Measurements from ENCODE around the gene TMEM252. TPM values are rescaled to one million over a fixed set of nuclear protein-coding genes. Genes with fewer than 3 reads are reported as not detected.

Gene TMEM252
- total RNA-seq, 2 experiments from 2014 or later: not detected

GRCh38 chr9:68515326-68516017 is 25.2 kb downstream of the TMEM252 start:
- H3K79me2 ChIP-seq (ENCODE audit: insufficient read depth, low read depth, low read length): no peaks in the 10 kb centered on the region
- no peaks in the 10 kb centered on the region for H3K4me1 ChIP-seq (ENCODE audit: insufficient read depth, low read length, poor library complexity, severe bottlenecking)
- H3K4me3 ChIP-seq (ENCODE audit: low read depth, low read length, poor library complexity, severe bottlenecking): no peak overlapping the region
- TF ChIP-seq CTCF (conservative IDR thresholded peaks at IDR 0.05; ENCODE audit: low read length) (no peak), EZH2phosphoT487 (IDR thresholded peaks at IDR 0.05; ENCODE audit: borderline replicate concordance, low read depth, low read length) (no peak)
- H3K27ac ChIP-seq (ENCODE audit: low read depth, low read length, poor library complexity, severe bottlenecking): no peak overlapping the region
- 0 out of 2 replicates have a peak, but pooled peaks cover 9% of the 10 kb centered on the region for H3K9me3 ChIP-seq (ENCODE audit: low read length)
- H2AFZ ChIP-seq (ENCODE audit: low read length): no peak overlapping the region
- no peaks in the 10 kb centered on the region for H4K20me1 ChIP-seq (ENCODE audit: insufficient read depth, low read length)
- POLR2A ChIA-PET: interaction anchor here (1.5 kb wide), 1 partner anchor 9 kb away, joined by 3 read pairs; no protein-coding TSS in a partner anchor
- no peak for DNase-seq (ENCODE audit: low spot score)
- CTCF ChIA-PET (ENCODE audit: unreplicated experiment): no interaction called here
- H3K36me3 ChIP-seq (ENCODE audit: insufficient read depth, low read length): no peaks in the 10 kb centered on the region
- no peak overlapping the region for H3K4me2 ChIP-seq (ENCODE audit: low read length)
- intact Hi-C loops (cut with micrococcal nuclease; ENCODE audit: unreplicated experiment): no loop called here
- no peaks in the 10 kb centered on the region for H3K9me2 ChIP-seq (ENCODE audit: insufficient read depth, low read length)
- BruUV-seq (replicated peaks): no TSS peak

GRCh38 chr9:68513981-68514380 is 26.7 kb downstream of the TMEM252 start:
- CTCF ChIA-PET (ENCODE audit: unreplicated experiment): no interaction called here
- no peak overlapping the region for H2AFZ ChIP-seq (ENCODE audit: low read length)
- TF ChIP-seq CTCF (conservative IDR thresholded peaks at IDR 0.05; ENCODE audit: low read length) (no peak), EZH2phosphoT487 (IDR thresholded peaks at IDR 0.05; ENCODE audit: borderline replicate concordance, low read depth, low read length) (no peak)
- BruUV-seq (replicated peaks): no TSS peak
- H3K36me3 ChIP-seq (ENCODE audit: insufficient read depth, low read length): no peaks in the 10 kb centered on the region
- H3K4me1 ChIP-seq (ENCODE audit: insufficient read depth, low read length, poor library complexity, severe bottlenecking): no peaks in the 10 kb centered on the region
- intact Hi-C loops (cut with micrococcal nuclease; ENCODE audit: unreplicated experiment): no loop called here
- no peak overlapping the region for H3K27ac ChIP-seq (ENCODE audit: low read depth, low read length, poor library complexity, severe bottlenecking)
- POLR2A ChIA-PET: interaction anchor here (0.5 kb wide), 1 partner anchor 513 kb away, joined by 4 read pairs; no protein-coding TSS in a partner anchor
- H3K9me3 ChIP-seq (ENCODE audit: low read length): 0 out of 2 replicates have a peak, but pooled peaks cover 9% of the 10 kb centered on the region
- H4K20me1 ChIP-seq (ENCODE audit: insufficient read depth, low read length): no peaks in the 10 kb centered on the region
- no peak overlapping the region for H3K4me2 ChIP-seq (ENCODE audit: low read length)
- H3K9me2 ChIP-seq (ENCODE audit: insufficient read depth, low read length): no peaks in the 10 kb centered on the region
- no peak overlapping the region for H3K4me3 ChIP-seq (ENCODE audit: low read depth, low read length, poor library complexity, severe bottlenecking)
- no peak for DNase-seq (ENCODE audit: low spot score)
- H3K79me2 ChIP-seq (ENCODE audit: insufficient read depth, low read depth, low read length): no peaks in the 10 kb centered on the region

DNA sequence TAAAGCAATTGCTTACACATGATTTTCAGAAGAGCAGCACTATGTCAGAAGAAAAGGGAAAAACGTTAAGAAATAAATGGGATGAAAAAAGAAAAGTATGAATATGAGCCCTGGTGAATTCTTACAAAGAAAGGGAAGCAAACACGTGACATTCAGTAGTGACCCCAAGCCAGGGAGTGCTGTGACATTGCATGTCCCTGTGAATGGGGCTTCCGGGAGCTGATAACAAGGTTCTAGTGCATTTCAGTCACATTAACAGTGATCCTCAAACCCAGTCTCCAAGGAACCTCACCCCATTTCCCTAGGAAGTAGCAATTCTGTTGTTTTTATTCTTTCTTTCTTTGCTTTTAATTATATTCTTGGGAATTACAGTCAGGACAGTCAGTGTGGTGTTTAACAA is 27.3 kb downstream of the TMEM252 start:
- Histone ChIP-seq H3K4me1 (ENCODE audit: insufficient read depth, low read length, poor library complexity, severe bottlenecking) (no peaks in the 10 kb centered on the region), H3K36me3 (ENCODE audit: insufficient read depth, low read length) (no peaks in the 10 kb centered on the region), H3K9me3 (ENCODE audit: low read length) (0 out of 2 replicates have a peak, but pooled peaks cover 3% of the 10 kb centered on the region), H3K4me3 (ENCODE audit: low read depth, low read length, poor library complexity, severe bottlenecking) (no peak overlapping the region), H3K79me2 (ENCODE audit: insufficient read depth, low read depth, low read length) (no peaks in the 10 kb centered on the region), H3K27ac (ENCODE audit: low read depth, low read length, poor library complexity, severe bottlenecking) (no peak overlapping the region), H4K20me1 (ENCODE audit: insufficient read depth, low read length) (no peaks in the 10 kb centered on the region), H3K4me2 (ENCODE audit: low read length) (no peak overlapping the region), H2AFZ (ENCODE audit: low read length) (no peak overlapping the region), H3K9me2 (ENCODE audit: insufficient read depth, low read length) (no peaks in the 10 kb centered on the region)
- POLR2A ChIA-PET: no interaction called here
- intact Hi-C loops (cut with micrococcal nuclease; ENCODE audit: unreplicated experiment): no loop called here
- no TSS peak for BruUV-seq (replicated peaks)
- CTCF ChIA-PET (ENCODE audit: unreplicated experiment): no interaction called here
- no peak for DNase-seq (ENCODE audit: low spot score)
- no peak for TF ChIP-seq CTCF (conservative IDR thresholded peaks at IDR 0.05; ENCODE audit: low read length)
- TF ChIP-seq EZH2phosphoT487 (IDR thresholded peaks at IDR 0.05; ENCODE audit: borderline replicate concordance, low read depth, low read length): no peak
